ENCODE results near the gene CMPK2.
"Not testable (repeated sequence)": the region's sequence is repeated elsewhere in the genome, so short reads cannot be mapped to it uniquely, and the experiment has no call there.

CMPK2 gene

GRCh38 chr2:6865346-6866274 is at the start of gene CMPK2:
TSS of gene CMPK2 (minus strand) at chr2:6865907. CDS start at chr2:6865696, 211 bp downstream.
- DNase-seq = no peak

- DNase-seq = no peak
Observed at GRCh38 chr2:6915399-6915798, 49.7 kb upstream of the CMPK2 start.

- DNase-seq = no peak
Observed at GRCh38 chr2:6914828-6915227, 49.1 kb upstream of the CMPK2 start.

- DNase-seq = no peak
Observed at GRCh38 chr2:6913415-6914157, 47.9 kb upstream of the CMPK2 start.

- DNase-seq = no peak
Observed at GRCh38 chr2:6911721-6912120, 46.0 kb upstream of the CMPK2 start.

GRCh38 chr2:6909431-6910385 is 44.0 kb upstream of the CMPK2 start:
- DNase-seq = no peak

GRCh38 chr2:6908291-6908690 is 42.6 kb upstream of the CMPK2 start:
- DNase-seq = no peak

GRCh38 chr2:6906165-6906741 is 40.5 kb upstream of the CMPK2 start:
- DNase-seq = no peak

- DNase-seq = no peak
Observed at GRCh38 chr2:6905668-6906067, 40.0 kb upstream of the CMPK2 start.

- DNase-seq = not testable (repeated sequence)
Observed at GRCh38 chr2:6902581-6902980, 36.9 kb upstream of the CMPK2 start.

GRCh38 chr2:6896930-6897759 is 31.4 kb upstream of the CMPK2 start:
- peak in 1 of 2 experiments; percentile 16 for DNase-seq

- no peak for DNase-seq
Observed at GRCh38 chr2:6893876-6894482, 28.3 kb upstream of the CMPK2 start.

- no peak for DNase-seq
Observed at GRCh38 chr2:6888724-6889123, 23.0 kb upstream of the CMPK2 start.

GRCh38 chr2:6887751-6888192 is 22.1 kb upstream of the CMPK2 start:
- DNase-seq = no peak

- no peak for DNase-seq
Observed at GRCh38 chr2:6885968-6886367, 20.3 kb upstream of the CMPK2 start.

GRCh38 chr2:6885551-6885950 is 19.8 kb upstream of the CMPK2 start:
- DNase-seq = no peak

- DNase-seq = no peak
Observed at GRCh38 chr2:6883448-6884122, 17.9 kb upstream of the CMPK2 start.

GRCh38 chr2:6881516-6881915 is 15.8 kb upstream of the CMPK2 start:
- no peak for DNase-seq

GRCh38 chr2:6881046-6881445 is 15.3 kb upstream of the CMPK2 start:
- no peak for DNase-seq

- DNase-seq = no peak
Observed at GRCh38 chr2:6880200-6880733, 14.6 kb upstream of the CMPK2 start.

All from SW 1271 (cell line).